GM21367 (cell line): ENCODE data around the gene TRIM13.
A peak's percentile ranks its signal among the peaks of the same experiment; 100 is the strongest.

Experiments used
- ATAC-seq: cut with Tn5 transposase; IDR thresholded peaks from one replicate; pipeline ENCODE4 v1.9.1; 2021; ENCODE audit not compliant: unreplicated experiment

TRIM13 gene

DNA sequence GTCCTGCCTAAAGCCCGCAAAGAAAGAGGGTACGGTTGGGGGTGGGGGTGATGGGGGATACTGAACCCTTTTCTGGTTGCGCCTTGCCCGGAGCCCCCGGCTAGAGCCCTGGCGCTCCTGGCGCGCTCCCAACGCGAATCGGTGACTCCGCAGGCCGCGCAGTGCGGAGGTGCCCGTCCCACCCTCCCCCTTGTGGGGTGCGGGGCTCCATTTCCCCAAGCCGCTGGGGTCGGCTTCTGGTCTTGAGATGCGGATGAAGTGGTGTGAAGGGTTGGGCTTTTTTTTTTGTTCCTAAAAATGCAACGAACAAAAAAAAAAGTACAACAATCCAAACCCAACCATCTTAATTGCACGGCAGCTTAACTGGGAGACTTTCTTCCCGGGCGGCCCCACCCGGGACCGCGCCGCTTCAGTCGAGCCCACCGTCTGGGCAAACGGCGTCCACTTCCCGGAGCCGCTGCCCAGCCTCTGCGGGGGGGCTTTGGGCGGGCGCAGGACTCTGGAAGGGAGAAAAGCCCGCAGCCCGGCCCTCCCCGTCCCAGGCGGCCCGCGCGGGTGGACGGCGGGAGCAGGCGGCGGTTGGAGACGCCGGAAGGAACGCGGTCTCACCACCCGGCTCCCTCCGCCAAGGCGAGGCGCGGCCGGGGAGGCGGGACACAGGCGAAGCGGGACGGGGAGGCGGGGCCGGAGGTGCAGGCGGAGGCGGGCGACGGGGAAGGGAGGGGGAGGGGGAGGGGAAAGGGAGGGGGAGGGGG is 504 bp upstream of the TRIM13 start:
- ATAC-seq = peak; percentile 52

DNA sequence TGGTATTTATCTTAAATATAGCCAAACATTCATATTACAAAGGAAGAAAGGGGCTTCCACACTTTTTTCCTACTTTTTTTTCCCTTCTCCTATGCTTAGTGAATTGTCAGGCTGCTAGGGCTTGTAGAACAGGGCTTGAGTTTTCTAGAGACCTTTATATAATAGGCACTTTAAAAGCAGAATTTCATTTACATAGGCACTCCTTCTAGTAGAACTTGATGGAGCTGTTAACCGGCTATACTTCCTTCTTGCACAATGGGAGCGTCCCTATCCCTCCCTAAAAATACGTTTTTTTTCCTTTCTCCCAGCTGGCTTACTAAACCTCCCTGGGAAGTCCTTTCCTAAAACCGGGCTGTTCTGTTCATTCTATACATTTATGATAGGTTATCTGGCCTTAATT is 1.1 kb downstream of the TRIM13 start:
- no peak for ATAC-seq

DNA sequence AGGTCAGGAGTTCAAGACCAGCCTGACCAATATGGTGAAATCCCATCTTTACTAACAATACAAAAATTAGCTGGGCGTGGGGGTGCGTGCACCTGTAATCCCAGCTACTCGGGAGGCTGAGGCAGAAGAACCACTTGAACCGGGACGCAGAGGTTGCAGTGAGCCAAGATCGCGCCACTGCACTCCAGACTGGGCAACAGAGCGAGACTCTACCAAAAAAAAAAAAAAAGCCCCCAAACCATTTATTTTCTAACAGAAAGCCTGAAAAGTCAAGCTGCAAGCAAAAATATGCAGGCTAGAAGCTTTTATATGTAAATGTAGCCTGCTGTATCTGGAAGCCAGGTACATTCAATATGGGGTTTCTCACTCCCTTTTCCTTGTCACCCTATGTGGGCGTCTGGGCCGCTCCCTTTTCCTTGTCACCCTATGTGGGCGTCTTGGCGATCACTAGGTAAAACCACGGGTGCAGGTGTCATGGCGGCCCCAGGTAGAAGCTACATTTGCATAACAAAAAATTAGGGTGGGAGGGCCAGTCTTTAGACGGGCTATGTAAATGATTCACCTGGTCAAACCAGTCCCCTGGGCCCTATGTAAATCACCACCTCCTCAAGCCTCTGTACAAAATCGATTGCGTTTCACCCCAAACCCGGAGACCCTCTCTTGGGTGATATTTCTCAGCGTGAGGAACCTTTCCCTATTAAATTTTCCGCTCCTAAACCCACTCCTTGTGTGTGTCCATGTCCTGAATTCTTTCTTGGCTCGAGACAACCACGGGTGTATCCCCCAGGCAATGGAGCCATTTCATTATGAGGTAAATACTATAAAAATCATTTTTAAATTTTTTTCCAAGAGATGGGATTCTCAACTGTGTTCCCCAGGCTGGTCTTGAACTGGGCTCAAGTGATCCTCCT is 2.1 kb downstream of the TRIM13 start:
- no peak for ATAC-seq

DNA sequence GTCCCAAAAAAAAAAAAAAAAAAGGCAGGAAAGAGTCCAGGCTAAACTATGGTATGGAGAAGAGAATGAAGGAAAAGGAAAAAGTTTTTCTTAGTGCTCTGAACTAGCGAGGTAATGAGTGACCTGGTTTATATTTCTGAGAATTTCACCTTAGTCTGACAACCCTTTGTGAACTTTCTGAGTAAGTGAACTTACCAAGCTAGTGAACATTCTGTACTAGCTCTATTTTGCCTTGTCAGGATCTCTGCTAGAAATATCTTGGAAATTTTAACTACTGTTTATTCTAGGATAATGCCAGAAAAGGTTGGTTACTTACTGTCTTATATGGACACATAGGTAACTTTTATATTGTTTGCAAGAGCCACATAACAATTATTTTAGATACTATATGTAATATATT is 4.4 kb downstream of the TRIM13 start:
- no peak for ATAC-seq

DNA sequence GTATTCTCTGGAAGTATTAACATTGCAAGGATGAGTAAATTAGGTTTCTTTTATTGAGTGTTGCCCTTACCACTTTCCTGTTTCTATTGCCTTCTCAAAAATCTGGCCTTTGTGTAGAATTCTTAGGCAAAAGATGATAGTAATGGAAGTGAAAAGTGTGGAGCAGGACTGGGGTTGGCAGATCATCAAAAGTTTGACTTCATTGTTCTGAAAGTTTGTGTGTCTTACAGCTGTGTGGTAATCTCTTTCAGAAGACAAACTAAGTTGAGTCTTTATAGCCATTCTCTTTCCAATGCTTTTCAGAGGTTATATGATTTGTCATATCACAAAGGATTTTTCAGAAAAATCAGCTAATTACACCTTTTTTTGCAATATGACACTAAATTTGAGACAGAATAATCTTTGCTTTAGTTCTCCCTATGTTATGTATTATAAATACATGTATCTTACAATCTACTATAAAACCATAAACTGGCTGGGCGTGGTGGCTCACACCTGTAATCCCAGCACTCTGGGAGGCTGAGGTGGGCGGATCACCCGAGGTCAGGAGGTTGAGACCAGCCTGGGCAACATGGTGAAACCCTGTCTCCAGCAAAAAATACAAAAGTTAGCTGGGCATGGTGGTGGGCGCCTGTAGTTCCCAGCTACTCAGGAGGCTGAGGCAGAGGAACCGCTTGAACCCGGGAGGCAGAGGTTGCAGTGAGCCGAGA is 9.7 kb downstream of the TRIM13 start:
- ATAC-seq = no peak

DNA sequence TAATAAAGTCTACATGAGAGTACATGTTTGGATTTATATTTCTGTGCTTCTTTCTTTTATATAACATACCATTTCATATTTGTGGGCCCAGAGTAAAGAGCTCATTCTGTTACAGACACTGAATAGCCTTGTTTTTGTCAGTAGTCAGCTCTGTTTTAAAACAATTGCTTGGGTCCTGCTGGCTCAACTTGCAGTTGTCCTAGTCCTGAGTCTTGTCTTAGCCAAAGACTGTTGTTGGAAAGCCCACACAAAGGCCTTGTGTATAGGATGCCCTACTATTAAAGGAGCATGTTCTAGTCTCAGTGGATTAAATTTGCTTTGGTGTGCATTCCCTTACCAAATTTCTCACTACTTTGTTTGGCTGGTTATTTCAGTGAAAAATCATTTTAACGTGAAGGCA is 14.6 kb downstream of the TRIM13 start:
- ATAC-seq = no peak

DNA sequence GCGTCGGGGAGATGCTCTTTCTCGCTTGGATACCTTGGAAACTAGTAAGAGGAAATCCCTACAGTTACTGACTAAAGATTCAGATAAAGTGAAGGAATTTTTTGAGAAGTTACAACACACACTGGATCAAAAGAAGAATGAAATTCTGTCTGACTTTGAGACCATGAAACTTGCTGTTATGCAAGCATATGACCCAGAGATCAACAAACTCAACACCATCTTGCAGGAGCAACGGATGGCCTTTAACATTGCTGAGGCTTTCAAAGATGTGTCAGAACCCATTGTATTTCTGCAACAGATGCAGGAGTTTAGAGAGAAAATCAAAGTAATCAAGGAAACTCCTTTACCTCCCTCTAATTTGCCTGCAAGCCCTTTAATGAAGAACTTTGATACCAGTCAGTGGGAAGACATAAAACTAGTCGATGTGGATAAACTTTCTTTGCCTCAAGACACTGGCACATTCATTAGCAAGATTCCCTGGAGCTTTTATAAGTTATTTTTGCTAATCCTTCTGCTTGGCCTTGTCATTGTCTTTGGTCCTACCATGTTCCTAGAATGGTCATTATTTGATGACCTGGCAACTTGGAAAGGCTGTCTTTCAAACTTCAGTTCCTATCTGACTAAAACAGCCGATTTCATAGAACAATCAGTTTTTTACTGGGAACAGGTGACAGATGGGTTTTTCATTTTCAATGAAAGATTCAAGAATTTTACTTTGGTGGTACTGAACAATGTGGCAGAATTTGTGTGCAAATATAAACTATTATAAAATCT is 15.7 kb downstream of the TRIM13 start:
- no peak for ATAC-seq

DNA sequence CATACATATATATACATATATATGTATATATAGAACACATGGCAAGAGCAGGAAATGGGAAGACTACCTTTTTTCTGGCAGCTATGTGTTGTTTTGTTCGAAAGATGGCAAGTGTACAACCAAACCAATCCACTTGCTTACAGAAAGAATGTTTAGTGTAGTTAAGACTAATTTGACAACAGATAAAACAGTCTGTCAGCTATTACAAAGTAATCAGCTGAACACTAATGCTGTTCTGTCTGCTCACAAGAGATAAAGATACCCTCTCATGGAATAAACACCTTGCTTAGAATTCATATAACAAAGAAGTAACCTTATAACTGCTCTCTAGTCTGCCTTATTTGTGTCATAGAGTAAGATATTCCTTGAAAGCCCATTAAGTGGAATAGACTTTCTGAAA is 17.5 kb downstream of the TRIM13 start:
- no peak for ATAC-seq

DNA sequence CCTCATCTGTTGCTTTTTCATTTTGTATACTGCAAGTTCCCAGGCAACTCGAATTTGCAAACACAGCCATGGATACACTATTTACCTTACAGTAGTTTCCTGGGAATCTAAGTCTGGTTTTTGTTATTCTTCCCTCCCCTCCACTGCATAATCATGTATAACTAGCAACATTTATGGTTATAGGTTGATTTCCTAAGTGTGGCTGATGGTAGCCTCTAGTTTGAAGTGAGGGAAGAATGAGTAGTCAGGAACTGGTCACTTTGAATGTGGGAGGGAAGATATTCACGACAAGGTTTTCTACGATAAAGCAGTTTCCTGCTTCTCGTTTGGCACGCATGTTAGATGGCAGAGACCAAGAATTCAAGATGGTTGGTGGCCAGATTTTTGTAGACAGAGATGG is 18.4 kb downstream of the TRIM13 start, which contains the start of gene KCNRG:
KCNRG (plus strand) TSS at position 187 of the 400 bp plus-strand sequence; CDS start at position 237, 50 bp downstream.
- ATAC-seq = no peak

DNA sequence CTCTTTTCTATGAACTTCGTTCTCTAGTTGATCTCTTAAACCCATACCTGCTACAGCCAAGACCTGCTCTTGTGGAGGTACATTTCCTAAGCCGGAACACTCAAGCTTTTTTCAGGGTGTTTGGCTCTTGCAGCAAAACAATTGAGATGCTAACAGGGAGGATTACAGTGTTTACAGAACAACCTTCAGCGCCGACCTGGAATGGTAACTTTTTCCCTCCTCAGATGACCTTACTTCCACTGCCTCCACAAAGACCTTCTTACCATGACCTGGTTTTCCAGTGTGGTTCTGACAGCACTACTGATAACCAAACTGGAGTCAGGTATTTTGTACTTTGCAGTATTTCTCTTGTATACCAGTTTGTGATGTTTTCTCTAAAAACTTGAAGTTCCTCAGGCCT is 18.9 kb downstream of the TRIM13 start:
- no peak for ATAC-seq

DNA sequence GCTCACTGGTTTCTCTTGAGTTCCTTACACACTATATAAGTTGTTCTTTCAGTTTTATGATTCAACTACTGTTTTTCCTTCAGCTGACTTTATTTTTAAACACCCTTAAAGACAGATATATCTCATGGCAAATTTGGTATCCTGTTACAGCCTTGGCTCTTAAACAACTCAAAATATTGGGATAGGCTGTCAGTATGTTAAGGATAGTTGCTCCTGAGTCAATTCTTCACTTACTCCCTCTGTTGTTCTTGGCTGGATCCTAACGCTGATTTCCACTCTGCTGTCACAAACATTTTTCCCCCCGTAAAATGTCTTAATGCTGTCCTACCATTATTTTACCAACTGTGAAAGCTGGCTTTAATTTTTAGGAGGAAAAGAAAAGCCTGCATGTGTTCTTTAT is 19.6 kb downstream of the TRIM13 start:
- no peak for ATAC-seq

DNA sequence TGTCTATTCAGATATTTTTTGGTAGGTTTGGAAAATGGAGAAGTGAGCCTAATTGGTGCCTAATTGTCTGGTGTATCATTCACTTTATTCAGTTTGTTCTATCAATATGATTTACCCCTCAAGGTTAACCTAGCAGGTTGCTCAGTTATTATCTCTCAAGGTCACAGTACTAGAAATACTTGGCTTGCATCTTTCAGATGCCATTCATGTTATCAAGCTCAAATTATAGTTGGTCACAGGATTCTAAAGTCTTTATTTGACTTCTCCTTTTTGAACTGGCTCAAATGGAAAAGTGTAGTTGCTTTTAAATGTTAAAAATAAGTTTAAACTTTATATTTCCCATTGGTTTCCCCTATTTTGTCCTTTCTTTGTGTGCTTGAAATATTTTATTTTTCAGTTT is 21.0 kb downstream of the TRIM13 start:
- no peak for ATAC-seq

DNA sequence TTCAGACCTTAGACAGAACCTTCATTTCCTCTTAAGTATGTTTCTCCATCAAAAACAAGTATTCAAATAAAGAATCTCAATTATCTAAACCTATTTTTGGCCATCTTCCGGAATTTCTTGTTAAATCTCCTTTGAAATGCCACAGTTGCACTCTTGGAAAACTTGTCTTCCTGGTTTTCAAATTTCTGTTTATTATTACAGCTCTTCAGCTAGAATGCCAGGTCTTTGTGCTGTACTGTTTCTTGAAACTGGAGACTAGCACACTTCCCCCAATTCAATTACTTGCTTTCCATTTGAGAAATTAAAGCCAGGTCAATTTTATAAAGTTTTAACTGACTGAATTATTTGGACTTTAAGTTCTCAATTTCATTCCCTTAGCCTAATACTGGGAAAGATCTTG is 28.6 kb downstream of the TRIM13 start:
- no peak for ATAC-seq

DNA sequence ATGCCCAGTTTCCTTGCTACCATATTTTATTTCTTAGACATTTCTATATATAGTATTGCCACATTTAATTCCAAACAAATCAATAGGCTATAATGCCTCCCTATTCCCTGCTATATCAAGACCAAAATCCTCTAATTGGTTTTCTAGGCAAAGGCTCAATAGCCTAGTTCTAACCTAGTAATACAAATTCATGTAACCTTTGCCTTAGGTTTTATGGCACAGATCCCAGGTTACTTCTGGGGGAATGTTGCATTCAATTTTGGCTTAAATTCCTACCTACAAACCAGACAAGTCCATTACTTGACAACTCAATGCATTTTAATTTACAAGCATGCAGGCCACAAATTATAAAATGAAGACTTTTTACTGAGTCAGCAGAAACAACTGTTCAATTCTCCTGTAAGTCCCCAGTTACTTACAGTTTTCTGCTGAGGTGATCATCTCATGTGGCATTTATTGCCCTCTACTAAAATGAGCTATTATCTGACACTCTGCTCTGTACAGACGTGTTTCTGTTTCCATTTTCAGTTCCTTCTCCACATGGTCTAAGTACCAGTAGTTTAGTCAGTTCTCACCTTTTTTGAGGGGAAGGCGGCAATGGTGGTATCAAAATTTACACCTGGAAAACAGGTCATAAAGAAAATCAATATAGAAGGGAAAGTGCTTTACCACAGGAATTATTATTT is 30.1 kb downstream of the TRIM13 start:
- ATAC-seq = peak; percentile 99

DNA sequence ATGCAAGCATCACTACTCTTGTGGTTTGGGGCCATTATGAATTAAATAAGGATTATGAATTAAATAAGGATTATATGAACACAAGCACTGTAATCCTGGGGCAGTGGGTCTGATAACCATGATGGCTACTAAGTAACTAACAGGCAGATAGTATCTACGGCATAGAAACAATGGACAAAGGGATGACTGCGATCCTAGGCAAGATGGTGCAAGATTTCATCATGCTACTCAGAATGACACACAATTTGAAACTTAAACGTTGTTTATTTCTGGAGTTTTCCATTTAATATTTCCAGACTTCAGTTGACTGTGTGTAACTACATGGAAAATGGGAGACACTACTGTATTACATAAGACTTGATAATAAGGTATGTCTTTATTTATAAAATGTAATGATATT is 33.5 kb downstream of the TRIM13 start:
- no peak for ATAC-seq

DNA sequence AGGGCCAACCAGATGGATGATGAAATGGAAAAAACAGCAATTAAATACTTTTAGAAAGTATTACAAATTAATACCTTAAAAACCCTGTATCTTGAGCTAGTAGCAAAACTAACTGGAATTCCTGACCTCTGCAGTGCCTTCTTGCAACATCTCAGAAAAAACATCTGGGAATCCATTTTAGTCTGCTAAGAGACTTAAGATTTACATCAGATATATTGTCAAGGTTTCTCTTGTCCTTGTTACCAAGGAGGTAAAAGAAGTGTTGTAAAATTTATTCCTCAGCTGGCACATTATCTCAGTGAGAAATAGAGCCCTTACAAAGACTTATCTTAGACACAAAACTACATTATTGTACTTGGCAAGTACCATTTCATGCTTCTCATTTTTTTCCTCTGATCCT is 36.9 kb downstream of the TRIM13 start:
- ATAC-seq = no peak

DNA sequence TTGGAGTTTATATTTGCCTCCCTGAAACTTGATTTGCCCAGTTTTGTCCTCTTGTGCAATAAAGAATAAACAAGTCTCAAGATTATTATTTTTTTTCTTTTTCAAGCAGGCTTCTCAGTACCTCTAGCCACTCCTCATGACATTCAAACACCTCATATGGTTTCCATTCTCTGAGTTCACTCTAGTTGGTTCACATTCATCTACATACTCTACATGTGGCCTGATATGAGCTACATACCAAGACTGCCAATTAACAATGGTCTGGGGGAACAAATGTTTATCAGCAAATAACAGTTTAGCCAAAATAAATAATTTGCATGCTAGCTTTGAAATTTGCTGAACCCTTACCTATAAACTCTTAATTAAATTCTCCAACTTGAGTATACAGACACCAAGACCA is 40.9 kb downstream of the TRIM13 start:
- no peak for ATAC-seq

DNA sequence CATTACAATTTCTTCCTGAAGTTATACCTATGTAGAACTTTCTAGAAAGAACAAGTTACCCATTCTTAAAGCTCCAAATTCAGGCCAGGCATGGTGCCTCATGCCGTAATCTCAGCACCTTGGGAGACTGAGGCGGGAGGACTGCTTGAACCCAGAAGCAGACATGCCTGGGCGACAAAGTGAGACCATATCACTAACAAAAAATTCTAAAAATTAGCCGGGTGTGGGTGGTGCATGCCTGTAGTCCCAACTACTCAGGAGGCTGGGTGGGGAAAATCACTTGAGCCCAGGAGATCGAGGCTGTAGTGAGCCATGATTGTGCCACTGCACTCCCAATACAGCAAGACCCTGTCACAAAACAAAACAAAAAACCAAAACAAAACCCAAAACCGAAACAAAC is 41.4 kb downstream of the TRIM13 start:
- ATAC-seq = no peak

DNA sequence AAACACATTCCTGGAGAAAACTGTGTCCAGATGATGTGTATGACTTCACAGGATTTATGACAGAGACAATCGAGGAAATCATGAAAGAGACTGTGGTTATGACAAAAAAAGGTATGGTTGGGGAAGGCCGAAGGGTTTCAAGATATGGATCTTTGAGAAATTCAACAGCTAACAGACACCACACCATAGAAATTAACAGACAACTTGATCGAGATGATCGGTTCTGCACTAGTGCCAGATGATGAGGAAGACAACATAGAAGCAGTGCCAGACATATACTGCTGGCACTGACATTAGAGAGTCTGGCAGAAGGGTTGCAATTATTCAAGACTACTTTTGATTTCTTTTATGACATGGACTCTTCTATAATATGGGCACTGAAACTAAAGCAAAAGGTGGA is 55.6 kb downstream of the TRIM13 start:
- no peak for ATAC-seq

DNA sequence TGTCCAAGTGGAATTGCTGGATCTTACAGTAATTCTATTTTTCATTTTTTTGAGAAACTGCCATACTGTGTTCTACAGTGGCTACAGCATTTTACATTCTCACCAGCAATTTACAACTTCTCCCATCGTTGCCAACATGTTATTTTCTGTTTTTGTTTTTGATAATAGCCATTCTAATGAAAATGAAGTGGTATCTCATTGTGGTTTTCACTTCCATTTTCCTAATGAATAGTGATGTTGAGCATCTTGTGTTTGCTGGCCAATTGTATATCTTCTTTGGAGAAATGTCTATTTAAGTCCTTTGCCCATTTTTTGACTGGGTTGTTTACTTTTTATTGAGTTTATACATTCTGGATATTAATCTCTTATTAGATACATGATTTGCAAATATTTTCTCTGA is 57.0 kb downstream of the TRIM13 start:
- ATAC-seq = no peak
